ENCODE data around the gene KCNN4.

The KCNN4 gene

DNA sequence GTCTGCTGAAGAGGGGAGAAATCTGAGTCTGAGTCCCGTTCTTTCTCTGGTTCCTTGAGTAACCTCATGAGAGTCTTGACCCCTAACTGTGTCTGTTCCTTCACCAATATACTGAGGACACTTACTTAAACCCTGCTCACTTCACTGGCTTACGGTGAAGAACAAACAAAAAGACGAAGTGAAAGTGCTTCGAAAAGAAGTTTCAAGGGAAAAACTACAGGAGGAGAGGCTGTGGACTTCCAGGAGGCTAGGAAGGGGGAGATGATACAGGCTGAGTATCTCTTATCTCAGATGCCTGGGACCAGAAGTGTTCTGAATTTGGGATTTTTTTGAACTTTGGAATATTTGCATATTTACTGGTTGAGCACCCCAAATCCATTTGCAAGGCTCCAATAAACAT, 32.1 kb downstream of the KCNN4 start:
- DNase-seq (ENCODE audit: low read depth in 2 of 2), result no peak

GRCh38 chr19:43748205-43748594, 32.6 kb downstream of the KCNN4 start:
- no peak for DNase-seq (ENCODE audit: low read depth in 2 of 2)

GRCh38 chr19:43747557-43748204, 33.1 kb downstream of the KCNN4 start:
- DNase-seq (ENCODE audit: low read depth in 2 of 2), result no peak

DNA sequence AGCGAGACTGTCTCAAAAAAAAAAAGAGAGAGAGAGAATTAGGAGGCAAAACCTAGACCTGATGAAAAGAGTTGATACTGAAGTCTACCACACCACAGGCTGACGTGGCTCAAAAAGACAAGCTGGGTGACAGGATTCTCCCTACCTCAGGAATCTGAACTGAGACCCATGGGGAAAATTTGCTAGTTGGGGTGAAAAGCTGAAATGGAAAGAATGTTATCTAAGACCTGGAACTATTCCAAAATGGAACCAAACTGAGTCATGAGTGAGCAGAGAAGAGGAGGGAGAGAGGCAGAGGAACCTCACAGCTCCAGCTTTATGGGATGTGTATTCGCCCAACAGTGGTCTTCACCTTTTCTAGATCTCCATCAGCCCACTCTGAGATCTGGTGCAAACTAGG, 37.7 kb downstream of the KCNN4 start:
- DNase-seq (ENCODE audit: low read depth in 2 of 2), result no peak

DNA sequence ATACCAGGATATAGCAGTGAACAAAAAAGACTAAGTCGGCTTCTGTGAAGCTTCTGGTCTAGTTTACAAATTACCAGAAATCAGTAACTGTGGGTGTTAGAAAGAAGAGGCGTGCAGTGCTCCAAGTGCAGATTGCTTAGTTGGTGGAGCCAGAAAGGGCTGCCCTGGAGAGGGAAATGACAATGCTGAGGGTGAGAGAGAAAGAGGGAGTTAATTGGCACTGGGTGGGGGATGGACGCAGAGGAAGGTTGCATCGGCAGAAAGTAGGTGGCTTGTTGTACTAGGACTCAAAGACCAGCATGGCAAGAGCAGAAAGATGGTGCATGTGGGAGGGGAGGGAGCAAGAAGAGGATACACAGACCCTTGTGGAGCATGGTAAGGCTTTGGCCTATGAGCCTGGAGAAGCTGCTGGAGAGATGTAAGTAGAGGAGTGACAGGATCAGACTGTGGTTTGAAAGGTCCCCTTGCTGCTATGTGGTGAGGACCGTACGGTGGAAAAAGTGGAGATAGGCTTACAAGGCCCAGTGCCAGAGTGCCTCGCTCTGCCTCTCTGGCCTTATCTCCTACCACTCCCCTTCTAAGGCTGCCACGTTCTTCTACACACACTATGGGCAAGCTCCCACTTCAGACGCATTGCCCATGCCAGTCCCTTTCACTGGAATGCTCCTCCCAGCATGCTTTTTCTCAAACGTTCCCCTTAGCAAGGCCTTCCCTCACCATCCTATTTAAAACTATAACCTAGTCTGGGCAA, 39.5 kb downstream of the KCNN4 start:
- no peak for DNase-seq (ENCODE audit: low read depth in 2 of 2)

DNA sequence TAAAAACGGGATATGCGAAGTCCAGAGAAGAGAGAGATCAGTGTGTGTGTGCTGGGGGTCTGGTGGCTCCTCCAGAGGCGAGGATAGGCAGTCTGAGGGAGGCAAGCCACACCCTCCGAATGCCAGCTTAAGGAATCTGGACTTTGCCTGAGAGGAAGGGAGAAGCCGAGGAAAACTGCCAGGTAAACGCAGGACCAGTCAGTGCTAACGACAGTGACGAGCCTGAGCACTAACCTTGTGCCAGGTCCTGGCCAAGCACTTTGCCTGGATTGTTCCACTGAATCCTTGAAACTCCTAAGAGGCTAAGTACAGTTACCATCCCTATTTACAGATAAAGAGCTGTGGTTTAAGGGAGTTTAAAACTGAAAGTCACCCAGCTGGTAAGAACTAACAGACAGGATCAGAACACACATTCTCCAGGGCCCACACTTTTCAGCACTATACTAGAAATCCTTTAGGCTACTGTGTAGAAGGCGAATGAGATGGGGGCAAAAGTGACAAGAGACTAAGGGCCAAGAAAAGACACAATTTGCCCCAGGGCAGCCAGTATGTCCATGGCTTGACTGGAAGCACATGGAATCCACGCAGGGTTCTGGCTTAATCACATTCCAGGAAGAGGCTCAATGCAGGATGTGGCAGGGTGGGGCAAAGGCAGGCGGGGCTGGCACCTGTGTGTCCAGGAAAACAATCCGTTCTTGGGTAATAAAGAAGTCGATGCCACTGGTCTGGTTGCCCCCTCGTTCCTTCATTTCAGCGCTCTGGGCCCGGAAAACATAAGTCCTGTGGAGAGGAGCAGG, 41.1 kb downstream of the KCNN4 start:
- no peak for DNase-seq (ENCODE audit: low read depth in 2 of 2)

GRCh38 chr19:43738780-43739211, 42.0 kb downstream of the KCNN4 start:
- no peak for DNase-seq (ENCODE audit: low read depth in 2 of 2)

- no peak for DNase-seq (ENCODE audit: low read depth in 2 of 2)
These were observed 44.8 kb downstream of the KCNN4 start for GRCh38 chr19:43735957-43736356.

DNA sequence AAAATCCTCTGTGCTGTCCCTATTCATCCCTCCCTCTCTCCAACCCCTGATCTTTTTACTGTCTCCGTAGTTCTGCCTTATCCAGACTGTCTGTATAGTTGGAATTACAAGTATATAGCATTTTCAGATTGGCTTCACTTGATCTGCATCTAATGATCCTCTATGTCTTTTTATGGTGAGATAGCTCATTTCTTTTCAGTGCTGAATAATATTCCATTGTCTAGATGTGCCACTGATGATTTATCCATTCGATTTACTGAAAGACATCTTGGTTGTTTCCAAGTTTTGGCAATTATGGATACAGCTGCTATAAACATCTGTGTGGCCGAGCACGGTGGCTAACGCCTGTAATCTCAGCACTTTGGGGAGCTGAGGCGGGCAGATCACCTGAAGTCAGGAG, 45.8 kb downstream of the KCNN4 start:
- DNase-seq (ENCODE audit: low read depth in 2 of 2), result no peak

DNA sequence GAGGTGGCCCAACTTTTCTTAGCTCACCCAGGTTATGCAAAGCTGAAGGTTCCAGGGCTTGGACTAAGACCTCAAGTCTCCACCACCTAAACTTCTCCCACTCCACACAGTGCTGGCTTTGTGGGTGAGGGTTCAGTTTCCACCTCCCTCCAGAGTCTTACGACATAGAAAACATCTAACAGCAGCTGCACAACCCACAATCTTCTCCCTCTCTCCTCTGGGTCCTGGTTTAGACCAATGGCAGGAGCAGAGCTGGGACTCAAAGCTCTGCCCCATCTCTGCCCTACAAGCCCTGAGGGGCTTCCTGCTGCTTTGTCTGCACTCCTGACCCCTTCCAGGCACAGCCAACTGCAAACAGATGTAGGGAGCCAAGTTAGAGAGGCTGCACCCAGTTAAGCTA, 48.9 kb downstream of the KCNN4 start:
- DNase-seq (ENCODE audit: low read depth in 2 of 2), result no peak

DNA sequence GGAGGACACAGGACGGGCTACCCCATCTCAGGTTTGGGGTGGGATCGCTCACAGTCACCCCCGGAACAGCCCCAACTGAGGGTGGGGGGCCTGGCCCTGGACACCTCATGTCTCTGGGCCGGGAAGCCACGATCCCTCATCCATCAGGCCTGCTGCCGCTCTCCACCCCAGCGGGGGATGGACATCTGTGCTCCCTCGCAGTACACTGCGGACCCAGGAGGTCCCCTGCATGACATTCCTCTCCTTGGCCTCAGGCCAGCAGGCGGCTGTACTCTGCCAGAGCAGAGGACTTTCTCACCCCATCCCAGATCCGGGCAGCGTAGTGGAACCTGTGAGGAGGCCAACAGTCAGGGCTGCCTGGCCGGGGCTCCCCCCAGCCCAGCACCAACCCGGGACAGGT, 49.4 kb downstream of the KCNN4 start:
- no peak for DNase-seq (ENCODE audit: low read depth in 2 of 2)

DNA sequence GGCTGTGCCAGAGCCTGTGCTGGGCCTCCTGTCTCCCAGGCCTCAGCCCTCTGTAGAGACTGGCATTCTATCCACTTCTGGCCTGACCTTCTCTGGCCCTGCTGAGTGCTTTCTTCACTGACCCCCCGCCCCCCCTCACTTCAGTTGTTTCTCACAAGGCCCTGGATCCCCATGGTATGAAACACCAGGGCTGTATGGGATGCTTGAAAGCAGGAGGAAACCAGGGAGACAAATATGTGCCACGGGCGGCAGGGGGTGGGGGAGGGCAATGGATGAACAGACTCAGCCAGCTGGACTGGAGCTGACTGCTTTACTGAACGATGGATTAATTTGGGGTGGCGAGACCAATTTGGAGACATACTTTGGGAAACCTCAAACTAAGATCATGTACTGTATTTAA, 50.9 kb downstream of the KCNN4 start:
- no peak for DNase-seq (ENCODE audit: low read depth in 2 of 2)

- no peak for DNase-seq (ENCODE audit: low read depth in 2 of 2)
These were observed 53.2 kb downstream of the KCNN4 start for GRCh38 chr19:43727593-43727853.

DNA sequence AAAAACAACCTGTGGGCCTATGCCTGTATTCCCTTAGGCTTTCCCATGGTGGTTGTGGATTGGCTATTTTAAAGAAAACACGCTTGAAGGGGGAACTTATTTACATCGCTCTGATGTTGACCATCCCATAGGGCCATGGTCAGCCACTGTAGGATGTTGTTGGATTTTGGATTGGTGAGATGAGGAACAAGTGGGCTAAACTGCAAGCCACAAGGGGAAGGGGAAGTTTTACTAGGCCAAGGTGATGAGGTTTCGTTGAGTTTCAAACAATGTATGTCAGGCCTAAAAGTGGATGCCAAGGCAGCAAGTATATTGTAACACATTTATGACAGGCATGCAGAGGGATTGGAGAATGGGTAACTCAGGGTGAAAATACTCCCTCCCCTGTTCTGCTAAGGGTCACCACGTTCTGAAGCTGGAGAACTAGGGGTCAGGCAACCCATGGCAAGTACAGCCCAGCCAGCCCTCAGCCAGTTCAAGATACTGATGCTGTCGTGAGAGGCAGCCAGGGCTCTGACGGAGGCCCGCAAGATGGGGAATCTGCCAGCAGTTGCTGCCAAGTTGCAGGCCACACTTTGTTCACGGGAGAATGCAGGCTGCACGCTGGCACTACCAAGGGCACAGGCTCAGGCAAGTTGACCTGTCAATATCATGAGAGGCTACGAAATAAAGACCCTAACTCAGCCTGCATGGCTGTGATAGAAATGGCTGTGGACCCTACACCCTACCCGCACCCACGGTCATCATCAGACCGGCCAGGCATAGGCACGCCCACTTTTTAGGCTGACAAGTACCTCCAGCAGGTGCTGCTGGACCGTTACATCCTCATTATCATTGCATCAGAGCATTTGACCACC, 53.8 kb downstream of the KCNN4 start:
- DNase-seq (ENCODE audit: low read depth in 2 of 2), result no peak

DNA sequence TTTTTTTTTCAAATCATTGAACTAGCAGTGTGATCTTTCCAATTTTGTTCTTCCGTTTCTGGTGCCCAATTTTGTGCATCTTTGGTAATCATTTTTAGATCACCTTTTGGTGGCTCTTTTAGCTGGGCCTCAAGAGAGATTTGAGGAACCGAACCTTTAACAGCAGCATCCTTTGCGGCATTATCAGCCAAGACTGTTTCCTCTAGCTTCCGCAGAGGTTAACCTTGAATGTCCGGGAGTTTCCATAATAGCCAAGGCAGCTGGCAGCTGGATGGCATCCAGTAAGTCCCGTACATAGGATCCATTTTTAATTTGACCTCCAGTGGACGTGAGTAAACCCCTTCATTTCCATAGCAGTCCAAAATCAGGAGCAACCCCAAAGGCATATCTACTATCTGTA, 55.3 kb downstream of the KCNN4 start:
- no peak for DNase-seq (ENCODE audit: low read depth in 2 of 2)

- no peak for DNase-seq (ENCODE audit: low read depth in 2 of 2)
These were observed 55.9 kb downstream of the KCNN4 start for GRCh38 chr19:43724896-43725295.

GRCh38 chr19:43723588-43723987, 57.2 kb downstream of the KCNN4 start:
- no peak for DNase-seq (ENCODE audit: low read depth in 2 of 2)

GRCh38 chr19:43721469-43722048, 59.2 kb downstream of the KCNN4 start:
- no peak for DNase-seq (ENCODE audit: low read depth in 2 of 2)

DNA sequence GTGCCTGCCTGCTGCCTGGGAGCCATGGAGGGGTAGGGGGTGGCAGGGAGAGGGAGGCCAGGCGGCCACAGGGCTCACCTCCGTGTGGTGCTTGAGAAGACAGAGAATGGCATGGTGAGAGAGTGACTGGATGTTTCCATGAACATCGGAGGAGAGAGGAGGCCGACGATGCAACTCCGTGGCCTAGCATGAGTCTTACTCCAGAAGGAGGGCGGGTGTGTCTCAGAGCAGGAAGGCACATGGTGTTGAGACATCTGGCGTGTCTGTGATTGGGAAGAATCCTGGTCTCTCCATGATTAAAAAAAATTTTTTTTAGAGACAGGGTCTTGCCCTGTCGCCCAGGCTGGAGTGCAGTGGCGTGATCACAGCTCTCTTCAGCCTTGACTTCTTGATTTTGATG, 59.8 kb downstream of the KCNN4 start:
- no peak for DNase-seq (ENCODE audit: low read depth in 2 of 2)

DNA sequence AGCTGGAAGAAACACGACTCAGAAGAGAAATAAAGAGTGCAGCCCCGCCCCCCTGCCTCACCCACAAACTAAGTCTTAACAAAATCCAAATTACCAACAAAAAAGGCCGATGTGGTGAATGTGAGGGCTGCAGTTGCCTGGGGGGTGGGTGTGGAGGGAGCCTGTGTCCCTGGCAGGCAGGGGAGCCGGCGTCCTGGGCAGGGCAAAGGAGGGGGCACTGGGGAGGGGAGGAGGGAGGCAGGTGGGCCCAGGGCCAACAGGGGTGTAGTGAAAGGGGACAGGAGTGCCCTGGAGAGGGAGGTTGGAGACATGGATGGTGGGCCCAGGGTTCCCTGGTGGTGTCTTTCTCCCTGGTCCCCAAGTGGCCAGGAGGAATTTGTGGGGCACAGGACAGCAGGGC, 60.9 kb downstream of the KCNN4 start:
- no peak for DNase-seq (ENCODE audit: low read depth in 2 of 2)

DNA sequence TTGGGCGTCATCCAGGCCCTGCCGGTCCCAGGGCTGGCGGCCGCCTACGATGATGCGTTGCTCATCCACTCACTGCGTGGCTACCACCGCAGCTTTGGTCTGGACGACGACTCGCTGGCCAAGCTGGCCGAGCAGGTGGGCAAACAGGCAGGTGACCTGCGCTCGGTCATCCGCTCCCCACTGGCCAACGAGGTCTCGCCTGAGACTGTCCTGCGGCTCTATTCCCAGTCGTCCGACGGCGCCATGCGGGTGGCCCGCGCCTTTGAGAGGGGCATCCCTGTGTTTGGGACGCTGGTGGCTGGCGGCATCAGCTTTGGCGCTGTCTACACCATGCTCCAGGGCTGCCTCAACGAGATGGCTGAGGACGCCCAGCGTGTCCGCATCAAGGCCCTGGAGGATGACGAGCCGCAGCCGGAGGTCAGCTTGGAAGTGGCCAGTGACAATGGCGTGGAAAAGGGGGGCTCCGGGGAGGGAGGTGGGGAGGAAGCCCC, 61.4 kb downstream of the KCNN4 start:
- no peak for DNase-seq (ENCODE audit: low read depth in 2 of 2)
